ENCODE results near the gene PTPRH. TPM values are rescaled to one million over a fixed set of nuclear protein-coding genes. Genes with fewer than 3 reads are reported as not detected.

Gene PTPRH
- total RNA-seq, 1 donor from 2014 or later = not detected

GRCh38 chr19:55229145-55229788, 20.0 kb upstream of the PTPRH start:
- no peak overlapping the region for H3K4me3 Mint-ChIP-seq (ENCODE audit: unreplicated experiment)
- H3K27ac Mint-ChIP-seq (ENCODE audit: unreplicated experiment) = no peak overlapping the region
- no peak for DNase-seq (ENCODE audit: low spot score)
- peaks cover 3% of the 10 kb centered on the region for H3K4me1 Mint-ChIP-seq (ENCODE audit: unreplicated experiment)
- H3K27me3 Mint-ChIP-seq (ENCODE audit: unreplicated experiment) = peaks cover 11% of the 10 kb centered on the region
- TF ChIP-seq CTCF (IDR thresholded peaks at IDR 0.05; ENCODE audit: unreplicated experiment) = no peak
- no peaks in the 10 kb centered on the region for H3K9me3 Mint-ChIP-seq (ENCODE audit: unreplicated experiment)
- peaks cover 30% of the 10 kb centered on the region for H3K36me3 Mint-ChIP-seq (ENCODE audit: low read depth, unreplicated experiment)

GRCh38 chr19:55228403-55229031, 19.2 kb upstream of the PTPRH start, which contains the start of gene TMEM86B:
TMEM86B (minus strand) TSS chr19:55228763; CDS start chr19:55228741, 22 bp downstream.
- no peak for TF ChIP-seq CTCF (IDR thresholded peaks at IDR 0.05; ENCODE audit: unreplicated experiment)
- no peak for DNase-seq (ENCODE audit: low spot score)
- Mint-ChIP-seq H3K9me3 (ENCODE audit: unreplicated experiment) (no peaks in the 10 kb centered on the region), H3K4me3 (ENCODE audit: unreplicated experiment) (no peak within 1 kb of the TSS), H3K27ac (ENCODE audit: unreplicated experiment) (no peak within 1 kb of the TSS), H3K4me1 (ENCODE audit: unreplicated experiment) (peaks cover 3% of the 10 kb centered on the region), H3K27me3 (ENCODE audit: unreplicated experiment) (peaks cover 12% of the 10 kb centered on the region), H3K36me3 (ENCODE audit: low read depth, unreplicated experiment) (peaks cover 27% of the 10 kb centered on the region)

GRCh38 chr19:55228015-55228391, 18.7 kb upstream of the PTPRH start:
- no peak for DNase-seq (ENCODE audit: low spot score)

GRCh38 chr19:55227241-55228014, 18.1 kb upstream of the PTPRH start:
- Mint-ChIP-seq H3K27ac (ENCODE audit: unreplicated experiment) (no peak overlapping the region), H3K4me3 (ENCODE audit: unreplicated experiment) (no peak overlapping the region), H3K4me1 (ENCODE audit: unreplicated experiment) (peaks cover 3% of the 10 kb centered on the region), H3K27me3 (ENCODE audit: unreplicated experiment) (peaks cover 12% of the 10 kb centered on the region), H3K9me3 (ENCODE audit: unreplicated experiment) (no peaks in the 10 kb centered on the region), H3K36me3 (ENCODE audit: low read depth, unreplicated experiment) (peaks cover 21% of the 10 kb centered on the region)
- no peak for DNase-seq (ENCODE audit: low spot score)
- no peak for TF ChIP-seq CTCF (IDR thresholded peaks at IDR 0.05; ENCODE audit: unreplicated experiment)

More at GRCh38 chr19:55228015-55228391, 18.7 kb upstream of the PTPRH start:
- no peak for TF ChIP-seq CTCF (IDR thresholded peaks at IDR 0.05; ENCODE audit: unreplicated experiment)
- Mint-ChIP-seq H3K4me1 (ENCODE audit: unreplicated experiment) (peaks cover 3% of the 10 kb centered on the region), H3K9me3 (ENCODE audit: unreplicated experiment) (no peaks in the 10 kb centered on the region), H3K27ac (ENCODE audit: unreplicated experiment) (no peak overlapping the region), H3K4me3 (ENCODE audit: unreplicated experiment) (no peak overlapping the region), H3K27me3 (ENCODE audit: unreplicated experiment) (peaks cover 13% of the 10 kb centered on the region), H3K36me3 (ENCODE audit: low read depth, unreplicated experiment) (peaks cover 26% of the 10 kb centered on the region)

Measured in endothelial cell (in vitro differentiated cells).